KMS-11 (cell line): ENCODE data around the gene SERPING1.

Experiments used
- H2AFZ ChIP-seq: fragments of 200-600 bp; sonication (generic); 2 replicates; pipeline ENCODE4 v1.6.1; 2016; ENCODE audit warnings: antibody characterized with exemption, mixed run types, low read depth
- H3K27ac ChIP-seq: fragments of 200-600 bp; sonication (generic); 2 replicates; pipeline ENCODE4 v1.6.1; 2016; ENCODE audit warnings: mild to moderate bottlenecking, mixed run types
- H3K27me3 ChIP-seq: fragments of 200-600 bp; sonication (generic); 2 replicates; pipeline ENCODE4 v1.6.1; 2017; ENCODE audit warnings: mild to moderate bottlenecking, low read depth, mixed run types, moderate library complexity; ENCODE audit not compliant: insufficient read depth
- H3K36me3 ChIP-seq: fragments of 200-600 bp; sonication (generic); 2 replicates; pipeline ENCODE4 v1.6.1; 2017; ENCODE audit warnings: mild to moderate bottlenecking, mixed run types; ENCODE audit not compliant: insufficient read depth
- H3K4me1 ChIP-seq: fragments of 200-600 bp; sonication (generic); 2 replicates; pipeline ENCODE4 v1.6.1; 2016; ENCODE audit warnings: mild to moderate bottlenecking, low read depth, mixed run types; ENCODE audit not compliant: poor library complexity, severe bottlenecking
- H3K4me2 ChIP-seq: fragments of 200-600 bp; sonication (generic); 2 replicates; pipeline ENCODE4 v1.7.0; 2016; ENCODE audit warnings: mild to moderate bottlenecking, mixed run types
- H3K4me3 ChIP-seq: fragments of 200-600 bp; sonication (generic); IDR thresholded peaks from 2 replicates; pipeline ENCODE4 v1.6.1; 2017; ENCODE audit warnings: low read depth, low read length, mixed read lengths; ENCODE audit not compliant: insufficient read depth
- H3K79me2 ChIP-seq: fragments of 200-600 bp; sonication (generic); 2 replicates; pipeline ENCODE4 v1.6.1; 2016; ENCODE audit warnings: low read depth, mixed run types; ENCODE audit not compliant: insufficient read depth
- H3K9ac ChIP-seq: fragments of 200-600 bp; sonication (generic); 2 replicates; pipeline ENCODE4 v1.6.1; 2016; ENCODE audit warnings: mild to moderate bottlenecking, mixed run types
- H4K20me1 ChIP-seq: fragments of 200-600 bp; sonication (generic); 2 replicates; pipeline ENCODE4 v1.6.1; 2016; ENCODE audit warnings: mild to moderate bottlenecking, mixed run types; ENCODE audit not compliant: insufficient read depth
- CTCF ChIP-seq: fragments of 200-600 bp; sonication (generic); conservative IDR thresholded peaks from 2 replicates; pipeline ENCODE4 v1.6.1; 2017; ENCODE audit warnings: low read depth, mild to moderate bottlenecking, antibody characterized with exemption, low read length, moderate library complexity, mixed read lengths

SERPING1 gene

GRCh38 chr11:57597461-57597915, at the start of gene SERPING1:
TSS of gene SERPING1 (plus strand) at chr11:57597685. CDS start at chr11:57598271, 586 bp downstream.
- Histone ChIP-seq H3K36me3 (no peaks in the 10 kb centered on the region), H3K4me2 (no peak within 1 kb of the TSS), H3K4me1 (no peaks in the 10 kb centered on the region), H3K4me3 (no peak within 1 kb of the TSS), H3K27ac (no peak within 1 kb of the TSS), H4K20me1 (no peaks in the 10 kb centered on the region), H3K79me2 (no peaks in the 10 kb centered on the region), H3K27me3 (no peaks in the 10 kb centered on the region), H3K9ac (no peak within 1 kb of the TSS), H2AFZ (no peak within 1 kb of the TSS)
- no peak for TF ChIP-seq CTCF

GRCh38 chr11:57547854-57548377, 49.6 kb upstream of the SERPING1 start:
- Histone ChIP-seq H4K20me1 (no peaks in the 10 kb centered on the region), H3K79me2 (no peaks in the 10 kb centered on the region), H3K36me3 (0 out of 2 replicates have a peak, but pooled peaks cover 2% of the 10 kb centered on the region), H3K9ac (no peak overlapping the region), H3K27me3 (no peaks in the 10 kb centered on the region), H3K4me1 (peaks cover 7% of the 10 kb centered on the region), H3K4me2 (no peak overlapping the region), H3K27ac (no peak overlapping the region), H2AFZ (no peak overlapping the region), H3K4me3 (no peak overlapping the region)
- TF ChIP-seq CTCF: no peak

GRCh38 chr11:57549983-57550382, 47.5 kb upstream of the SERPING1 start:
- Histone ChIP-seq H3K79me2 (no peaks in the 10 kb centered on the region), H3K9ac (no peak overlapping the region), H3K27ac (no peak overlapping the region), H3K36me3 (0 out of 2 replicates have a peak, but pooled peaks cover 3% of the 10 kb centered on the region), H2AFZ (no peak overlapping the region), H3K27me3 (no peaks in the 10 kb centered on the region), H3K4me2 (no peak overlapping the region), H3K4me3 (no peak overlapping the region), H3K4me1 (peaks cover 7% of the 10 kb centered on the region), H4K20me1 (no peaks in the 10 kb centered on the region)
- no peak for TF ChIP-seq CTCF

GRCh38 chr11:57551941-57552340, 45.5 kb upstream of the SERPING1 start:
- H3K4me2 ChIP-seq: no peak overlapping the region
- no peak overlapping the region for H3K4me3 ChIP-seq
- no peak overlapping the region for H3K27ac ChIP-seq
- no peaks in the 10 kb centered on the region for H4K20me1 ChIP-seq
- no peak overlapping the region for H3K9ac ChIP-seq
- no peaks in the 10 kb centered on the region for H3K79me2 ChIP-seq
- TF ChIP-seq CTCF: no peak
- H3K27me3 ChIP-seq: no peaks in the 10 kb centered on the region
- H3K36me3 ChIP-seq: 0 out of 2 replicates have a peak, but pooled peaks cover 3% of the 10 kb centered on the region
- H3K4me1 ChIP-seq: peaks cover 7% of the 10 kb centered on the region
- no peak overlapping the region for H2AFZ ChIP-seq
